NB4 (cell line): Measurements from ENCODE around the gene TMEM26.
"Not testable (repeated sequence)": the region's sequence is repeated elsewhere in the genome, so short reads cannot be mapped to it uniquely, and the experiment has no call there.

Experiments
- DNase-seq: peaks from one replicate; pipeline ENCODE4 v3.0.0; 2010; ENCODE audit warnings: low read depth
- H3K4me3 ChIP-seq: one replicate; pipeline ENCODE4 v1.5.1; 2011; ENCODE audit warnings: mild to moderate bottlenecking, low read depth, low read length, moderate library complexity
- CTCF ChIP-seq: IDR thresholded peaks from one replicate; pipeline ENCODE4 v1.5.1; 2012; ENCODE audit warnings: low read depth, low read length
- MAX ChIP-seq: IDR thresholded peaks from 2 replicates; pipeline ENCODE4 v1.6.1; 2011; ENCODE audit warnings: low read depth, low read length
- MYC ChIP-seq: IDR thresholded peaks from 2 replicates; pipeline ENCODE4 v1.6.1; 2011; ENCODE audit warnings: low read depth, low read length
- POLR2A ChIP-seq: IDR thresholded peaks from 2 replicates; pipeline ENCODE4 v1.6.1; 2011; ENCODE audit warnings: mild to moderate bottlenecking; ENCODE audit not compliant: insufficient read length; ENCODE audit errors: extremely low read depth

TMEM26 gene

GRCh38 chr10:61391281-61391680 is 61.9 kb downstream of the TMEM26 start:
- no peak for TF ChIP-seq MAX
- TF ChIP-seq POLR2A, result no peak
- TF ChIP-seq CTCF, result no peak
- TF ChIP-seq MYC, result no peak
- no peak overlapping the region for H3K4me3 ChIP-seq
- no peak for DNase-seq

GRCh38 chr10:61390851-61391250 is 62.3 kb downstream of the TMEM26 start:
- DNase-seq, result no peak
- TF ChIP-seq MYC, result no peak
- TF ChIP-seq CTCF, result no peak
- H3K4me3 ChIP-seq, result no peak overlapping the region

GRCh38 chr10:61389887-61390286 is 63.3 kb downstream of the TMEM26 start:
- TF ChIP-seq MYC (no peak), POLR2A (no peak), CTCF (no peak), MAX (no peak)
- no peak overlapping the region for H3K4me3 ChIP-seq
- DNase-seq, result no peak

- H3K4me3 ChIP-seq, DNase-seq: not testable (repeated sequence)
Observed at GRCh38 chr10:61388986-61389385, 64.2 kb downstream of the TMEM26 start.

- DNase-seq, result no peak
- H3K4me3 ChIP-seq, result no peak overlapping the region
- TF ChIP-seq POLR2A, result no peak
- no peak for TF ChIP-seq MAX
- no peak for TF ChIP-seq CTCF
- no peak for TF ChIP-seq MYC
Observed at GRCh38 chr10:61385231-61386001, 67.8 kb downstream of the TMEM26 start.

- not testable (repeated sequence) for DNase-seq, H3K4me3 ChIP-seq
Observed at GRCh38 chr10:61381153-61381552, 72.0 kb downstream of the TMEM26 start.

GRCh38 chr10:61378865-61379264 is 74.3 kb downstream of the TMEM26 start:
- DNase-seq, result no peak
- no peak for TF ChIP-seq POLR2A
- TF ChIP-seq CTCF, result no peak
- TF ChIP-seq MYC, result no peak
- no peak for TF ChIP-seq MAX
- H3K4me3 ChIP-seq, result no peak overlapping the region
